ENCODE results near the gene TAAR5. TPM values are rescaled to one million over a fixed set of nuclear protein-coding genes. Genes with fewer than 3 reads are reported as not detected.

The TAAR5 gene
- total RNA-seq, 1 experiment from 2014 or later: not detected

GRCh38 chr6:132596201-132596600, 6.7 kb upstream of the TAAR5 start:
- Histone ChIP-seq H4K20me1 (ENCODE audit: insufficient read depth, low read depth, low read length) (no peaks in the 10 kb centered on the region), H3K9me3 (ENCODE audit: low read length) (no peaks in the 10 kb centered on the region), H3K4me2 (ENCODE audit: low read depth, low read length, poor library complexity, severe bottlenecking) (no peak overlapping the region), H3K36me3 (ENCODE audit: insufficient read depth, low read length) (no peaks in the 10 kb centered on the region), H3K9me2 (replicated peaks; ENCODE audit: insufficient read depth, low read length) (no peaks in the 10 kb centered on the region), H3K27me3 (ENCODE audit: low read length) (no peaks in the 10 kb centered on the region), H3K4me3 (ENCODE audit: low read length) (no peak overlapping the region), H3K79me2 (ENCODE audit: low read length) (no peaks in the 10 kb centered on the region), H3K9ac (ENCODE audit: low read length) (no peak overlapping the region), H3K4me1 (ENCODE audit: low read length) (no peaks in the 10 kb centered on the region), H3K27ac (ENCODE audit: low read length) (no peak overlapping the region), H2AFZ (ENCODE audit: low read length) (no peak overlapping the region)
- no peak for DNase-seq

- Histone ChIP-seq H3K4me3 (ENCODE audit: low read length) (no peak overlapping the region), H3K9me3 (ENCODE audit: low read length) (no peaks in the 10 kb centered on the region), H3K4me1 (ENCODE audit: low read length) (no peaks in the 10 kb centered on the region), H3K4me2 (ENCODE audit: low read depth, low read length, poor library complexity, severe bottlenecking) (no peak overlapping the region), H3K27ac (ENCODE audit: low read length) (no peak overlapping the region), H3K9ac (ENCODE audit: low read length) (no peak overlapping the region), H4K20me1 (ENCODE audit: insufficient read depth, low read depth, low read length) (no peaks in the 10 kb centered on the region), H3K79me2 (ENCODE audit: low read length) (no peaks in the 10 kb centered on the region), H2AFZ (ENCODE audit: low read length) (no peak overlapping the region), H3K36me3 (ENCODE audit: insufficient read depth, low read length) (no peaks in the 10 kb centered on the region), H3K27me3 (ENCODE audit: low read length) (no peaks in the 10 kb centered on the region), H3K9me2 (replicated peaks; ENCODE audit: insufficient read depth, low read length) (no peaks in the 10 kb centered on the region)
- DNase-seq: no peak
These were observed 3.3 kb upstream of the TAAR5 start for GRCh38 chr6:132592855-132593254.

- DNase-seq: no peak
These were observed 821 bp upstream of the TAAR5 start for GRCh38 chr6:132590362-132590761.

GRCh38 chr6:132587424-132587823, 2.1 kb downstream of the TAAR5 start:
- H3K4me1 ChIP-seq (ENCODE audit: low read length): no peaks in the 10 kb centered on the region
- no peak overlapping the region for H3K9ac ChIP-seq (ENCODE audit: low read length)
- DNase-seq: no peak
- no peaks in the 10 kb centered on the region for H3K27me3 ChIP-seq (ENCODE audit: low read length)
- H3K9me2 ChIP-seq (replicated peaks; ENCODE audit: insufficient read depth, low read length): no peaks in the 10 kb centered on the region
- no peaks in the 10 kb centered on the region for H3K36me3 ChIP-seq (ENCODE audit: insufficient read depth, low read length)
- H2AFZ ChIP-seq (ENCODE audit: low read length): no peak overlapping the region
- H3K9me3 ChIP-seq (ENCODE audit: low read length): no peaks in the 10 kb centered on the region
- H4K20me1 ChIP-seq (ENCODE audit: insufficient read depth, low read depth, low read length): no peaks in the 10 kb centered on the region
- no peak overlapping the region for H3K27ac ChIP-seq (ENCODE audit: low read length)
- H3K79me2 ChIP-seq (ENCODE audit: low read length): no peaks in the 10 kb centered on the region
- no peak overlapping the region for H3K4me3 ChIP-seq (ENCODE audit: low read length)
- H3K4me2 ChIP-seq (ENCODE audit: low read depth, low read length, poor library complexity, severe bottlenecking): no peak overlapping the region

More at GRCh38 chr6:132590362-132590761, 821 bp upstream of the TAAR5 start:
- no peak overlapping the region for H3K4me3 ChIP-seq (ENCODE audit: low read length)
- no peaks in the 10 kb centered on the region for H3K4me1 ChIP-seq (ENCODE audit: low read length)
- no peak overlapping the region for H3K4me2 ChIP-seq (ENCODE audit: low read depth, low read length, poor library complexity, severe bottlenecking)
- no peaks in the 10 kb centered on the region for H3K27me3 ChIP-seq (ENCODE audit: low read length)
- no peaks in the 10 kb centered on the region for H3K9me3 ChIP-seq (ENCODE audit: low read length)
- H3K27ac ChIP-seq (ENCODE audit: low read length): no peak overlapping the region
- no peaks in the 10 kb centered on the region for H3K36me3 ChIP-seq (ENCODE audit: insufficient read depth, low read length)
- H3K79me2 ChIP-seq (ENCODE audit: low read length): no peaks in the 10 kb centered on the region
- H4K20me1 ChIP-seq (ENCODE audit: insufficient read depth, low read depth, low read length): no peaks in the 10 kb centered on the region
- H3K9me2 ChIP-seq (replicated peaks; ENCODE audit: insufficient read depth, low read length): no peaks in the 10 kb centered on the region
- no peak overlapping the region for H2AFZ ChIP-seq (ENCODE audit: low read length)
- no peak overlapping the region for H3K9ac ChIP-seq (ENCODE audit: low read length)

- no peaks in the 10 kb centered on the region for H4K20me1 ChIP-seq (ENCODE audit: insufficient read depth, low read depth, low read length)
- H3K36me3 ChIP-seq (ENCODE audit: insufficient read depth, low read length): no peaks in the 10 kb centered on the region
- H3K4me1 ChIP-seq (ENCODE audit: low read length): no peaks in the 10 kb centered on the region
- no peaks in the 10 kb centered on the region for H3K9me2 ChIP-seq (replicated peaks; ENCODE audit: insufficient read depth, low read length)
- H3K4me2 ChIP-seq (ENCODE audit: low read depth, low read length, poor library complexity, severe bottlenecking): no peak overlapping the region
- H3K9me3 ChIP-seq (ENCODE audit: low read length): no peaks in the 10 kb centered on the region
- no peak overlapping the region for H3K27ac ChIP-seq (ENCODE audit: low read length)
- H3K79me2 ChIP-seq (ENCODE audit: low read length): no peaks in the 10 kb centered on the region
- H3K9ac ChIP-seq (ENCODE audit: low read length): no peak overlapping the region
- no peak overlapping the region for H3K4me3 ChIP-seq (ENCODE audit: low read length)
- no peaks in the 10 kb centered on the region for H3K27me3 ChIP-seq (ENCODE audit: low read length)
- no peak for DNase-seq
- H2AFZ ChIP-seq (ENCODE audit: low read length): no peak overlapping the region
These were observed 4.8 kb downstream of the TAAR5 start for GRCh38 chr6:132584698-132585097.

GRCh38 chr6:132571774-132572173, 17.8 kb downstream of the TAAR5 start:
- Histone ChIP-seq H3K9ac (ENCODE audit: low read length) (no peak overlapping the region), H3K9me2 (replicated peaks; ENCODE audit: insufficient read depth, low read length) (no peaks in the 10 kb centered on the region), H3K9me3 (ENCODE audit: low read length) (no peaks in the 10 kb centered on the region), H2AFZ (ENCODE audit: low read length) (no peak overlapping the region), H3K27ac (ENCODE audit: low read length) (no peak overlapping the region), H3K4me1 (ENCODE audit: low read length) (no peaks in the 10 kb centered on the region), H3K4me2 (ENCODE audit: low read depth, low read length, poor library complexity, severe bottlenecking) (no peak overlapping the region), H3K4me3 (ENCODE audit: low read length) (no peak overlapping the region), H3K79me2 (ENCODE audit: low read length) (no peaks in the 10 kb centered on the region), H3K27me3 (ENCODE audit: low read length) (no peaks in the 10 kb centered on the region), H4K20me1 (ENCODE audit: insufficient read depth, low read depth, low read length) (no peaks in the 10 kb centered on the region), H3K36me3 (ENCODE audit: insufficient read depth, low read length) (no peaks in the 10 kb centered on the region)
- DNase-seq: no peak

GRCh38 chr6:132570221-132570777, 19.2 kb downstream of the TAAR5 start, which contains the start of gene TAAR6:
Gene TAAR6, plus strand, starts transcription at chr6:132570322. Its CDS starts 0 bp downstream, at chr6:132570322.
- Histone ChIP-seq H3K79me2 (ENCODE audit: low read length) (no peaks in the 10 kb centered on the region), H3K27me3 (ENCODE audit: low read length) (no peaks in the 10 kb centered on the region), H3K9ac (ENCODE audit: low read length) (no peak within 1 kb of the TSS), H4K20me1 (ENCODE audit: insufficient read depth, low read depth, low read length) (no peaks in the 10 kb centered on the region), H3K27ac (ENCODE audit: low read length) (no peak within 1 kb of the TSS), H3K36me3 (ENCODE audit: insufficient read depth, low read length) (no peaks in the 10 kb centered on the region), H3K4me2 (ENCODE audit: low read depth, low read length, poor library complexity, severe bottlenecking) (no peak within 1 kb of the TSS), H3K9me2 (replicated peaks; ENCODE audit: insufficient read depth, low read length) (no peaks in the 10 kb centered on the region), H3K4me3 (ENCODE audit: low read length) (no peak within 1 kb of the TSS), H3K9me3 (ENCODE audit: low read length) (no peaks in the 10 kb centered on the region), H3K4me1 (ENCODE audit: low read length) (no peaks in the 10 kb centered on the region), H2AFZ (ENCODE audit: low read length) (no peak within 1 kb of the TSS)
- no peak for DNase-seq

GRCh38 chr6:132569170-132569569, 20.4 kb downstream of the TAAR5 start:
- no peak overlapping the region for H3K4me3 ChIP-seq (ENCODE audit: low read length)
- no peaks in the 10 kb centered on the region for H3K27me3 ChIP-seq (ENCODE audit: low read length)
- no peaks in the 10 kb centered on the region for H4K20me1 ChIP-seq (ENCODE audit: insufficient read depth, low read depth, low read length)
- H3K4me1 ChIP-seq (ENCODE audit: low read length): no peaks in the 10 kb centered on the region
- no peaks in the 10 kb centered on the region for H3K36me3 ChIP-seq (ENCODE audit: insufficient read depth, low read length)
- no peak overlapping the region for H3K9ac ChIP-seq (ENCODE audit: low read length)
- H2AFZ ChIP-seq (ENCODE audit: low read length): no peak overlapping the region
- H3K9me3 ChIP-seq (ENCODE audit: low read length): no peaks in the 10 kb centered on the region
- H3K27ac ChIP-seq (ENCODE audit: low read length): no peak overlapping the region
- H3K9me2 ChIP-seq (replicated peaks; ENCODE audit: insufficient read depth, low read length): no peaks in the 10 kb centered on the region
- H3K79me2 ChIP-seq (ENCODE audit: low read length): no peaks in the 10 kb centered on the region
- DNase-seq: no peak
- no peak overlapping the region for H3K4me2 ChIP-seq (ENCODE audit: low read depth, low read length, poor library complexity, severe bottlenecking)
